Activated T-helper 2 cell treated with anti-CD3 and anti-CD28 coated beads, Interferon-gamma antibody, Interleukin-2, Interleukin-4, amounts not matched to agents 10 μg/mL and 5 μg/mL and 100 μg/mL, durations not matched to agents 14 hours and 24 hours and 36 hours (primary cell): ENCODE data around the gene CARD19. TPM values are rescaled to one million over a fixed set of nuclear protein-coding genes. Genes with fewer than 3 reads are reported as not detected.

Experiments
- DNase-seq: peaks from one replicate; pipeline ENCODE4 v3.0.0; 2021; ENCODE audit warnings: low spot score
- H3K27ac Mint-ChIP-seq: one replicate; pipeline ENCODE4 v1.8.0; 2021; ENCODE audit warnings: mixed read lengths
- H3K27me3 Mint-ChIP-seq: one replicate; pipeline ENCODE4 v1.8.0; 2021; ENCODE audit warnings: low read depth, mixed read lengths
- H3K36me3 Mint-ChIP-seq: one replicate; pipeline ENCODE4 v1.8.0; 2021; ENCODE audit warnings: low read depth, mixed read lengths
- H3K4me1 Mint-ChIP-seq: one replicate; pipeline ENCODE4 v1.8.0; 2021; ENCODE audit warnings: low read depth, mixed read lengths
- H3K4me3 Mint-ChIP-seq: one replicate; pipeline ENCODE4 v1.8.0; 2021; ENCODE audit warnings: low read depth, mild to moderate bottlenecking, moderate library complexity, mixed read lengths
- H3K9me3 Mint-ChIP-seq: one replicate; pipeline ENCODE4 v1.8.0; 2021; ENCODE audit warnings: mixed read lengths
- intact Hi-C: fragments of 100-400 bp; cut with micrococcal nuclease; formaldehyde crosslinking; loops from one replicate; pipeline ENCODE4 v1.15.1; 2023
- total RNA-seq: library from RNA; stranded (reverse); gene quantifications from 2 replicates; pipeline ENCODE4 v1.2.3, GENCODE V29; 2022

Gene CARD19
- total RNA-seq, 1 donor from 2014 or later = 52.6 TPM

- no peak for DNase-seq
- Mint-ChIP-seq H3K27ac (no peak overlapping the region), H3K36me3 (peaks cover 36% of the 10 kb centered on the region), H3K4me3 (no peak overlapping the region), H3K4me1 (peaks cover 23% of the 10 kb centered on the region), H3K9me3 (no peaks in the 10 kb centered on the region), H3K27me3 (no peaks in the 10 kb centered on the region)
- intact Hi-C loops = no loop called here
These were observed 24.6 kb upstream of the CARD19 start for GRCh38 chr9:93071464-93071863.

- Mint-ChIP-seq H3K4me3 (no peak overlapping the region), H3K9me3 (no peaks in the 10 kb centered on the region), H3K4me1 (peaks cover 19% of the 10 kb centered on the region), H3K36me3 (peaks cover 32% of the 10 kb centered on the region), H3K27me3 (no peaks in the 10 kb centered on the region), H3K27ac (no peak overlapping the region)
- intact Hi-C loops = no loop called here
- no peak for DNase-seq
These were observed 23.6 kb upstream of the CARD19 start for GRCh38 chr9:93072383-93072795.

- Mint-ChIP-seq H3K27me3 (no peaks in the 10 kb centered on the region), H3K4me3 (no peak overlapping the region), H3K4me1 (peaks cover 10% of the 10 kb centered on the region), H3K36me3 (peaks cover 27% of the 10 kb centered on the region), H3K9me3 (no peaks in the 10 kb centered on the region), H3K27ac (no peak overlapping the region)
- intact Hi-C loops = no loop called here
- no peak for DNase-seq
These were observed 19.8 kb upstream of the CARD19 start for GRCh38 chr9:93076101-93076791.

GRCh38 chr9:93076792-93077128 is 19.3 kb upstream of the CARD19 start:
- peaks cover 9% of the 10 kb centered on the region for H3K4me1 Mint-ChIP-seq
- no peak overlapping the region for H3K27ac Mint-ChIP-seq
- H3K36me3 Mint-ChIP-seq = peaks cover 28% of the 10 kb centered on the region
- no peak for DNase-seq
- H3K4me3 Mint-ChIP-seq = no peak overlapping the region
- H3K9me3 Mint-ChIP-seq = no peaks in the 10 kb centered on the region
- intact Hi-C loops = no loop called here
- H3K27me3 Mint-ChIP-seq = no peaks in the 10 kb centered on the region

GRCh38 chr9:93077367-93077766 is 18.6 kb upstream of the CARD19 start:
- no peak for DNase-seq
- peaks cover 10% of the 10 kb centered on the region for H3K4me1 Mint-ChIP-seq

GRCh38 chr9:93077811-93078210 is 18.2 kb upstream of the CARD19 start:
- H3K36me3 Mint-ChIP-seq = peaks cover 35% of the 10 kb centered on the region
- no peaks in the 10 kb centered on the region for H3K27me3 Mint-ChIP-seq
- intact Hi-C loops = no loop called here
- DNase-seq = no peak
- H3K4me3 Mint-ChIP-seq = no peak overlapping the region
- H3K27ac Mint-ChIP-seq = no peak overlapping the region
- no peaks in the 10 kb centered on the region for H3K9me3 Mint-ChIP-seq
- peaks cover 13% of the 10 kb centered on the region for H3K4me1 Mint-ChIP-seq

More at GRCh38 chr9:93077367-93077766, 18.6 kb upstream of the CARD19 start:
- H3K36me3 Mint-ChIP-seq = peaks cover 32% of the 10 kb centered on the region
- H3K4me3 Mint-ChIP-seq = no peak overlapping the region
- intact Hi-C loops = no loop called here
- H3K27ac Mint-ChIP-seq = peak overlapping the region; percentile 2
- no peaks in the 10 kb centered on the region for H3K27me3 Mint-ChIP-seq
- H3K9me3 Mint-ChIP-seq = no peaks in the 10 kb centered on the region

GRCh38 chr9:93079371-93079770 is 16.6 kb upstream of the CARD19 start:
- H3K4me1 Mint-ChIP-seq = peaks cover 19% of the 10 kb centered on the region
- peaks cover 4% of the 10 kb centered on the region for H3K9me3 Mint-ChIP-seq
- no peak overlapping the region for H3K4me3 Mint-ChIP-seq
- peaks cover 46% of the 10 kb centered on the region for H3K36me3 Mint-ChIP-seq
- no peak overlapping the region for H3K27ac Mint-ChIP-seq
- no peaks in the 10 kb centered on the region for H3K27me3 Mint-ChIP-seq
- intact Hi-C loops = no loop called here
- DNase-seq = no peak

GRCh38 chr9:93080406-93080805 is 15.6 kb upstream of the CARD19 start:
- Mint-ChIP-seq H3K36me3 (peaks cover 54% of the 10 kb centered on the region), H3K4me3 (no peak overlapping the region), H3K4me1 (peaks cover 15% of the 10 kb centered on the region), H3K9me3 (peaks cover 4% of the 10 kb centered on the region), H3K27me3 (no peaks in the 10 kb centered on the region), H3K27ac (peak overlapping the region; percentile 42)
- intact Hi-C loops = no loop called here
- DNase-seq = no peak

GRCh38 chr9:93081081-93081529 is 14.9 kb upstream of the CARD19 start:
- H3K9me3 Mint-ChIP-seq = peaks cover 9% of the 10 kb centered on the region
- H3K4me1 Mint-ChIP-seq = peaks cover 15% of the 10 kb centered on the region
- peaks cover 59% of the 10 kb centered on the region for H3K36me3 Mint-ChIP-seq
- intact Hi-C loops = no loop called here
- no peak for DNase-seq
- peak overlapping the region; percentile 42 for H3K27ac Mint-ChIP-seq
- H3K4me3 Mint-ChIP-seq = no peak overlapping the region
- no peaks in the 10 kb centered on the region for H3K27me3 Mint-ChIP-seq

- intact Hi-C loops = no loop called here
- Mint-ChIP-seq H3K9me3 (peaks cover 9% of the 10 kb centered on the region), H3K4me3 (no peak overlapping the region), H3K27ac (peak overlapping the region; percentile 67), H3K4me1 (peaks cover 18% of the 10 kb centered on the region), H3K36me3 (peaks cover 65% of the 10 kb centered on the region), H3K27me3 (no peaks in the 10 kb centered on the region)
- no peak for DNase-seq
These were observed 14.1 kb upstream of the CARD19 start for GRCh38 chr9:93081931-93082330.

- Mint-ChIP-seq H3K9me3 (peaks cover 9% of the 10 kb centered on the region), H3K4me1 (peaks cover 18% of the 10 kb centered on the region), H3K27me3 (no peaks in the 10 kb centered on the region), H3K4me3 (no peak overlapping the region), H3K36me3 (peaks cover 65% of the 10 kb centered on the region), H3K27ac (peak overlapping the region; percentile 90)
- no peak for DNase-seq
- intact Hi-C loops = no loop called here
These were observed 13.1 kb upstream of the CARD19 start for GRCh38 chr9:93082841-93083411.

GRCh38 chr9:93083592-93084470 is 12.2 kb upstream of the CARD19 start:
- intact Hi-C loops = no loop called here
- no peak for DNase-seq

GRCh38 chr9:93084471-93084881 is 11.5 kb upstream of the CARD19 start:
- Mint-ChIP-seq H3K4me1 (peaks cover 18% of the 10 kb centered on the region), H3K36me3 (peaks cover 78% of the 10 kb centered on the region), H3K9me3 (peaks cover 9% of the 10 kb centered on the region), H3K4me3 (no peak overlapping the region), H3K27me3 (no peaks in the 10 kb centered on the region), H3K27ac (no peak overlapping the region)
- no peak for DNase-seq
- intact Hi-C loops = no loop called here

More at GRCh38 chr9:93083592-93084470, 12.2 kb upstream of the CARD19 start:
- Mint-ChIP-seq H3K27me3 (no peaks in the 10 kb centered on the region), H3K4me3 (peak overlapping the region; percentile 5), H3K27ac (peak overlapping the region; percentile 90), H3K36me3 (peaks cover 71% of the 10 kb centered on the region), H3K4me1 (peaks cover 18% of the 10 kb centered on the region), H3K9me3 (peaks cover 9% of the 10 kb centered on the region)
